Ascending aorta (tissue), 2 donors: ENCODE measurements around the gene NSUN6. TPM values are rescaled to one million over a fixed set of nuclear protein-coding genes. Genes with fewer than 3 reads are reported as not detected.
"Not testable (repeated sequence)": the region's sequence is repeated elsewhere in the genome, so short reads cannot be mapped to it uniquely, and the experiment has no call there.

Source experiments
- DNase-seq, 2 donors: peaks; one replicate each; pipeline ENCODE4 v3.0.0-alpha.2; 2019; ENCODE audit warnings: low spot score in 2 of 2
- H3K27ac ChIP-seq, 2 donors: fragments of 200-600 bp; sonication (generic); one replicate each; pipeline ENCODE4 v1.5.1; 2016 to 2017; ENCODE audit warnings: mild to moderate bottlenecking in 1 of 2
- H3K27me3 ChIP-seq: fragments of 200-600 bp; sonication (generic); one replicate; pipeline ENCODE4 v1.5.1; 2017
- H3K36me3 ChIP-seq, 2 donors: fragments of 200-600 bp; sonication (generic); one replicate each; pipeline ENCODE4 v1.5.1; 2016
- H3K4me1 ChIP-seq, 2 donors: fragments of 200-600 bp; sonication (generic); one replicate each; pipeline ENCODE4 v1.5.1; 2016 to 2017; ENCODE audit warnings: mild to moderate bottlenecking in 1 of 2
- H3K4me3 ChIP-seq, 2 donors: fragments of 200-600 bp; sonication (generic); one replicate each; pipeline ENCODE4 v1.5.1; 2016 to 2017; ENCODE audit warnings: mild to moderate bottlenecking in 1 of 2
- H3K9me3 ChIP-seq, 2 donors: fragments of 200-600 bp; sonication (generic); one replicate each; pipeline ENCODE4 v1.5.1; 2016
- intact Hi-C: fragments of 100-400 bp; cut with DNase I; formaldehyde crosslinking; loops from one replicate; pipeline ENCODE4 v1.15.1; 2023
- total RNA-seq: library from RNA; depleted of rRNA; stranded (reverse); fragments of >200 nt; gene quantifications from one replicate; pipeline ENCODE4 v1.1.0, GENCODE V29; 2016
- TF ChIP-seq, protein P1 (sequence below), 3 experiments: fragments of 200-600 bp in 2 of 3; fragments of 450-650 bp in 1 of 3; sonication (generic) in 2 of 3; IDR thresholded peaks; one replicate each; pipeline ENCODE4 v1.5.1; 2016 to 2019; ENCODE audit warnings: antibody characterized with exemption in 3 of 3, mild to moderate bottlenecking in 1 of 3, moderate library complexity in 1 of 3

NSUN6 gene
- total RNA-seq, 1 donor from 2014 or later = 5.4 TPM

DNA sequence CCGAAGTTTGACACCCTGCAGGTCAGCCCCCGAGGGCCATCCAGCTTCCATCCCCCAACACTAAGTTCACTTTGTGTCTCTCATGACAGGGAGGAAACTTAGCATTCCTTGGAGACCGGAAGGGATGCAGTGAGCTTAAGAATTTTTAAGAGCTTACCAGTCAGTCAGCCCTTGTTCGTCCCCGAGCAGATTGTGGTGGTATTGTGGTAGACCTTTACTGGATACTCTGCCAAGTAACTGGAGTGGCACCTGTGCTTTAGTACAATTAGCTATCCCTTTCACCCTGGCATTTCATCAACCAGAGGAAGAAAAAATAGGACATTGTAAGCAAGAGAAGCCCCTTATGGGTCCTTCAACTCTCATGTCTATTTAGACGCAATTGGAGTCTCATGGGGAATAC lies 74.8 kb downstream of the NSUN6 start:
- intact Hi-C loops = no loop called here
- no peaks in the 10 kb centered on the region for H3K4me1 ChIP-seq
- H3K9me3 ChIP-seq = peaks cover 0 to 3% of the 10 kb centered on the region in 2 donors
- no peak overlapping the region for H3K4me3 ChIP-seq
- H3K27me3 ChIP-seq = no peaks in the 10 kb centered on the region
- H3K36me3 ChIP-seq = peaks cover 0 to 10% of the 10 kb centered on the region in 2 donors
- TF ChIP-seq, protein P1, sequence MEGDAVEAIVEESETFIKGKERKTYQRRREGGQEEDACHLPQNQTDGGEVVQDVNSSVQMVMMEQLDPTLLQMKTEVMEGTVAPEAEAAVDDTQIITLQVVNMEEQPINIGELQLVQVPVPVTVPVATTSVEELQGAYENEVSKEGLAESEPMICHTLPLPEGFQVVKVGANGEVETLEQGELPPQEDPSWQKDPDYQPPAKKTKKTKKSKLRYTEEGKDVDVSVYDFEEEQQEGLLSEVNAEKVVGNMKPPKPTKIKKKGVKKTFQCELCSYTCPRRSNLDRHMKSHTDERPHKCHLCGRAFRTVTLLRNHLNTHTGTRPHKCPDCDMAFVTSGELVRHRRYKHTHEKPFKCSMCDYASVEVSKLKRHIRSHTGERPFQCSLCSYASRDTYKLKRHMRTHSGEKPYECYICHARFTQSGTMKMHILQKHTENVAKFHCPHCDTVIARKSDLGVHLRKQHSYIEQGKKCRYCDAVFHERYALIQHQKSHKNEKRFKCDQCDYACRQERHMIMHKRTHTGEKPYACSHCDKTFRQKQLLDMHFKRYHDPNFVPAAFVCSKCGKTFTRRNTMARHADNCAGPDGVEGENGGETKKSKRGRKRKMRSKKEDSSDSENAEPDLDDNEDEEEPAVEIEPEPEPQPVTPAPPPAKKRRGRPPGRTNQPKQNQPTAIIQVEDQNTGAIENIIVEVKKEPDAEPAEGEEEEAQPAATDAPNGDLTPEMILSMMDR (IDR thresholded peaks at IDR 0.05) = no peak
- no peak for DNase-seq
- no peak overlapping the region for H3K27ac ChIP-seq

GRCh38 chr10:18572959-18573561 lies 78.3 kb downstream of the NSUN6 start:
- TF ChIP-seq, protein P1 (IDR thresholded peaks at IDR 0.05) = no peak
- peaks cover 0 to 7% of the 10 kb centered on the region in 2 donors for H3K36me3 ChIP-seq
- intact Hi-C loops = no loop called here
- peaks cover 0 to 8% of the 10 kb centered on the region in 2 donors for H3K9me3 ChIP-seq
- no peak overlapping the region for H3K27ac ChIP-seq
- H3K4me3 ChIP-seq = no peak overlapping the region
- H3K27me3 ChIP-seq = no peaks in the 10 kb centered on the region
- H3K4me1 ChIP-seq = no peaks in the 10 kb centered on the region
- DNase-seq = no peak

- H3K27me3 ChIP-seq = no peaks in the 10 kb centered on the region
- intact Hi-C loops = no loop called here
- no peak for DNase-seq
- no peak overlapping the region for H3K27ac ChIP-seq
- TF ChIP-seq, protein P1 (IDR thresholded peaks at IDR 0.05) = no peak
- H3K4me3 ChIP-seq = no peak overlapping the region
- H3K36me3 ChIP-seq = peaks cover 0 to 3% of the 10 kb centered on the region in 2 donors
- H3K4me1 ChIP-seq = no peaks in the 10 kb centered on the region
- peaks cover 0 to 5% of the 10 kb centered on the region in 2 donors for H3K9me3 ChIP-seq
Measured at GRCh38 chr10:18571780-18572179, 79.6 kb downstream of the NSUN6 start.

- H3K4me1 ChIP-seq = no peaks in the 10 kb centered on the region
- intact Hi-C loops = no loop called here
- H3K27me3 ChIP-seq = no peaks in the 10 kb centered on the region
- H3K4me3 ChIP-seq = no peak overlapping the region
- TF ChIP-seq, protein P1 (IDR thresholded peaks at IDR 0.05) = no peak
- peaks cover 0 to 5% of the 10 kb centered on the region in 2 donors for H3K9me3 ChIP-seq
- H3K27ac ChIP-seq = no peak overlapping the region
- no peaks in the 10 kb centered on the region for H3K36me3 ChIP-seq
- DNase-seq = no peak
Measured at GRCh38 chr10:18571076-18571475, 80.3 kb downstream of the NSUN6 start.

DNA sequence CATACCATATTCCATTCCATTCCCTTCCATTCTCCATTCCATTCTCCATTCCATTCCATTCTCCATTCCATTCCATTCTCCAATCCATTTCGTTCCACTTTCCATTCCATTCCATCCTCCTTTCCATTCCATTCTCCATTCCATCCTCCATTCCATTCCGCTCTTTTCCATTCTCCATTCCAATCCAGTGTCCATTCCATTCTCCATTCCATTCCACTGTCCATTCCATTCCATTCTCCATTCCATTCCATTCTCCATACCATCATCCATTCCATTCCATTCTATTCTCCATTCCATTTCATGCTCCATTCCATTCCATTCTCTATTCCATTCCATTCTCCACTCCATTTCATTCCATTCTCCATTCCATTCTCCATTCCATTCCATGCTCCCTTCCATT lies 81.0 kb downstream of the NSUN6 start:
- DNase-seq, H3K4me3 ChIP-seq, H3K4me1 ChIP-seq, H3K27me3 ChIP-seq, H3K27ac ChIP-seq, intact Hi-C loops, H3K36me3 ChIP-seq, H3K9me3 ChIP-seq: not testable (repeated sequence)

- Histone ChIP-seq H3K36me3 (no peaks in the 10 kb centered on the region), H3K9me3 (peaks cover 0 to 8% of the 10 kb centered on the region in 2 donors), H3K4me3 (no peak overlapping the region), H3K27me3 (no peaks in the 10 kb centered on the region), H3K27ac (no peak overlapping the region), H3K4me1 (no peaks in the 10 kb centered on the region)
- TF ChIP-seq, protein P1 (IDR thresholded peaks at IDR 0.05) = no peak
- intact Hi-C loops = no loop called here
- no peak for DNase-seq
Measured at GRCh38 chr10:18567343-18567856, 84.0 kb downstream of the NSUN6 start.
